Endothelial cell (in vitro differentiated cells): ENCODE data around the gene TOMM40. TPM values are rescaled to one million over a fixed set of nuclear protein-coding genes. Genes with fewer than 3 reads are reported as not detected.
"Not testable (repeated sequence)": the region's sequence is repeated elsewhere in the genome, so short reads cannot be mapped to it uniquely, and the experiment has no call there.

ENCODE experiments used
- DNase-seq: peaks from one replicate; pipeline ENCODE4 v3.0.0; 2021; ENCODE audit warnings: low spot score
- H3K27ac Mint-ChIP-seq: one replicate; pipeline ENCODE4 v1.8.0; 2021; ENCODE audit warnings: mixed read lengths, inconsistent platforms; ENCODE audit not compliant: unreplicated experiment
- H3K27me3 Mint-ChIP-seq: one replicate; pipeline ENCODE4 v1.8.0; 2021; ENCODE audit warnings: mild to moderate bottlenecking, moderate library complexity, mixed read lengths, inconsistent platforms; ENCODE audit not compliant: unreplicated experiment
- H3K36me3 Mint-ChIP-seq: one replicate; pipeline ENCODE4 v1.8.0; 2021; ENCODE audit warnings: mild to moderate bottlenecking, low read depth, mixed read lengths, inconsistent platforms; ENCODE audit not compliant: unreplicated experiment
- H3K4me1 Mint-ChIP-seq: one replicate; pipeline ENCODE4 v1.8.0; 2021; ENCODE audit warnings: mild to moderate bottlenecking, mixed read lengths, inconsistent platforms; ENCODE audit not compliant: unreplicated experiment
- H3K4me3 Mint-ChIP-seq: one replicate; pipeline ENCODE4 v1.8.0; 2021; ENCODE audit warnings: mild to moderate bottlenecking, mixed read lengths, inconsistent platforms; ENCODE audit not compliant: unreplicated experiment
- H3K9me3 Mint-ChIP-seq: one replicate; pipeline ENCODE4 v1.8.0; 2021; ENCODE audit warnings: mixed read lengths, inconsistent platforms; ENCODE audit not compliant: unreplicated experiment
- total RNA-seq: library from RNA; stranded (reverse); fragmentation: NEBNext Ultra II Directional; extraction: Animal tissue kit (Norgen Biotek cat#: 25700); gene quantifications from one replicate; pipeline ENCODE4 v1.2.1, GENCODE V29; 2021; ENCODE audit not compliant: unreplicated experiment
- TF ChIP-seq, protein P1 (sequence below): fragments of 200-600 bp; sonication (generic); IDR thresholded peaks from one replicate; pipeline ENCODE4 v1.5.0; 2021; ENCODE audit warnings: antibody characterized with exemption; ENCODE audit not compliant: unreplicated experiment

Gene TOMM40
- total RNA-seq, 1 donor from 2014 or later = 60.5 TPM

DNA sequence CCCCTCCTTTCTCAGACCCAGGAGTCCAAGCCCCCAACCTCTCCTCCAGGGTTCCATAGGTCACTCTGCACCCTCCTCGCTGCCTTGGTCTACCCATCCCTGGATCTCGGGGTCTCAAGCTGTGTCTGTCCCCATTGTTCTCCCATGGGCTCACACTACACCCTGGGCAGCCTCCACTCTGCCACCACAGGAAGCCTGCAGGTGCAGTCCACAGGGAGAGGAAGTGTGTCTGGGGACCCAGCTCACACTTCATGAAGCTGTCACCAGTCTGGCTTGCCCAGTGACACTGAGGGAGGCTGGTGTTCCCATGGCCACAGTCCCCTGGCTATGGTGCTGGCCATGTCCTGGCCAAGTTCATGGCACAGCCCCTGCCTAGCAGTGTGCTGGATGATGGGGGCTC, 39.6 kb upstream of the TOMM40 start:
- Mint-ChIP-seq H3K4me1 (peaks cover 50% of the 10 kb centered on the region), H3K4me3 (peak overlapping the region; percentile 65), H3K9me3 (no peaks in the 10 kb centered on the region), H3K27me3 (peaks cover 26% of the 10 kb centered on the region), H3K36me3 (peaks cover 37% of the 10 kb centered on the region), H3K27ac (peak overlapping the region; percentile 52)
- TF ChIP-seq, protein P1, sequence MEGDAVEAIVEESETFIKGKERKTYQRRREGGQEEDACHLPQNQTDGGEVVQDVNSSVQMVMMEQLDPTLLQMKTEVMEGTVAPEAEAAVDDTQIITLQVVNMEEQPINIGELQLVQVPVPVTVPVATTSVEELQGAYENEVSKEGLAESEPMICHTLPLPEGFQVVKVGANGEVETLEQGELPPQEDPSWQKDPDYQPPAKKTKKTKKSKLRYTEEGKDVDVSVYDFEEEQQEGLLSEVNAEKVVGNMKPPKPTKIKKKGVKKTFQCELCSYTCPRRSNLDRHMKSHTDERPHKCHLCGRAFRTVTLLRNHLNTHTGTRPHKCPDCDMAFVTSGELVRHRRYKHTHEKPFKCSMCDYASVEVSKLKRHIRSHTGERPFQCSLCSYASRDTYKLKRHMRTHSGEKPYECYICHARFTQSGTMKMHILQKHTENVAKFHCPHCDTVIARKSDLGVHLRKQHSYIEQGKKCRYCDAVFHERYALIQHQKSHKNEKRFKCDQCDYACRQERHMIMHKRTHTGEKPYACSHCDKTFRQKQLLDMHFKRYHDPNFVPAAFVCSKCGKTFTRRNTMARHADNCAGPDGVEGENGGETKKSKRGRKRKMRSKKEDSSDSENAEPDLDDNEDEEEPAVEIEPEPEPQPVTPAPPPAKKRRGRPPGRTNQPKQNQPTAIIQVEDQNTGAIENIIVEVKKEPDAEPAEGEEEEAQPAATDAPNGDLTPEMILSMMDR = no peak
- no peak for DNase-seq

DNA sequence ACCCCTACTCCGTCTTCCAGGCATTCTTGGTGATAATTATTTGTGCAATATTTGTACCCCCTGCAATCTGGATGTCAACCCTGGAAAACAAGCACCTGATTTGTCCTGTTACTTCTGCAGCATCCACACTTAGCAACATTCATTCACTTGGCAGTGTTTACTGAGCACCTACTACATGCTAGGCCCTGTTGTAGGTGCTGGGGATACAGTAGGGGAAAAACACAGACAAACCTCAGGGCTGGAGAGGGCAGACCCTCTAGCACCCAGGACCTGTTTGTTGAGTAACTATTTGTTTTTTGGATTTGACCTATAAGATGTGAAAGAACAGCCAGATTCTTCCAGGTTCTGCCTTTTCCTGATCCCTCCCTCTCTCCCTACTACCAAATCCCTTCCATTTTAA, 35.4 kb upstream of the TOMM40 start:
- TF ChIP-seq, protein P1 = no peak
- Mint-ChIP-seq H3K36me3 (peaks cover 21% of the 10 kb centered on the region), H3K9me3 (no peaks in the 10 kb centered on the region), H3K27ac (peak overlapping the region; percentile 48), H3K4me3 (peak overlapping the region; percentile 73), H3K4me1 (peaks cover 23% of the 10 kb centered on the region), H3K27me3 (no peaks in the 10 kb centered on the region)
- DNase-seq = no peak

DNA sequence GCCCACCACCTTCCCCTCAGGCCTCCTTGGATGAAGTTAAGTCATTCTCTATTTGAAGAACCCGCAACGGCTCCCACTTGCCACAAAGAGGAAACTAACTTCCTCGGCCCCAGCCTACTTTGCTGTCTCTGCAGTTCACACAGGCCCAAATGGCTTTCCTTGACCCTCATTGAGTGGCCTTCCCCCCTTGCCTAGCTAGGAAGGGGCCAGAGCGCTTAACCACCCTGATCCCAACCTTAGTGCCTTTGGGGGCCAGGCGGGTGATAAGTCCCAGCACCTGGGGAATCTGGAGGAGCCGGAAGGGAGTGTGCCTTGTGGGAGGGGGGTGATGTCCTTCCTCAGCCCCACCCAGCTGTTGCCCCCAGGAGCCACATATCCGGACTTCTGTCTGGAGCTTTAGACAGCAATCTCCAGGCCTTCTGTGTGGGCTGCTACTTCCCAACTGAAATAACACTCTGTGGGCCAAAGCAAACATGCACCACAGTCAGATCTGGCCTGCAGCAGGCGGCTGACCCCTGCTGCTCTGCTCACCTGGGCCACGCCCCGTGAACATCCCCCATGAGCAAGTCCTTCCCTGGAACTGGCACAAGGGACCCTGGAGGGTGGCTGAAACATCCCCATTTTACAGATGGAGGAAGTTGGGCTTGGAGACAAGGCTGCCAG, 34.5 kb upstream of the TOMM40 start:
- TF ChIP-seq, protein P1 = no peak
- H3K36me3 Mint-ChIP-seq = peaks cover 28% of the 10 kb centered on the region
- peak overlapping the region; percentile 37 for H3K4me3 Mint-ChIP-seq
- no peak for DNase-seq
- peaks cover 15% of the 10 kb centered on the region for H3K4me1 Mint-ChIP-seq
- no peaks in the 10 kb centered on the region for H3K27me3 Mint-ChIP-seq
- H3K9me3 Mint-ChIP-seq = no peaks in the 10 kb centered on the region
- no peak overlapping the region for H3K27ac Mint-ChIP-seq

DNA sequence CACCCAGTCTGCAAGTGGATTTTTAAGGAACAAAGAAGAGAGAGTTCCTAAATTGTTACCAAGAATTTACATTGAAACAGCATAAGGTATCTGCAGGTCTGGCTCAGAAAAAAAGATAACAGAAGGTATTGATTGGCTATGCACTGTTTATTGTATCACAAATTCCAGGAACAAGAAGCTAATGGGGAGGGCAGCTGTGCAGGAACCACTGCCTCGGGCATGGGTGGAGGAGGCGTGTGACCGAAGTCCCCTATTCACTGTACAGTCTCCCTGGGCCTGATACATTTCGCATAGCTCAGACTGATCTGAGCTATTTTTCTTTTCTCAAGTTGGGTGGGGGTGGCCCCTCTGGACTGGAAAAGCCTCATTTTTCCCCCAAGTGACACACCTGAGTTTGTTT, 33.2 kb upstream of the TOMM40 start:
- Mint-ChIP-seq H3K27me3 (no peaks in the 10 kb centered on the region), H3K36me3 (peaks cover 21% of the 10 kb centered on the region), H3K9me3 (no peaks in the 10 kb centered on the region), H3K4me1 (peaks cover 5% of the 10 kb centered on the region), H3K27ac (peak overlapping the region; percentile 70), H3K4me3 (no peak overlapping the region)
- no peak for DNase-seq
- TF ChIP-seq, protein P1 = no peak

DNA sequence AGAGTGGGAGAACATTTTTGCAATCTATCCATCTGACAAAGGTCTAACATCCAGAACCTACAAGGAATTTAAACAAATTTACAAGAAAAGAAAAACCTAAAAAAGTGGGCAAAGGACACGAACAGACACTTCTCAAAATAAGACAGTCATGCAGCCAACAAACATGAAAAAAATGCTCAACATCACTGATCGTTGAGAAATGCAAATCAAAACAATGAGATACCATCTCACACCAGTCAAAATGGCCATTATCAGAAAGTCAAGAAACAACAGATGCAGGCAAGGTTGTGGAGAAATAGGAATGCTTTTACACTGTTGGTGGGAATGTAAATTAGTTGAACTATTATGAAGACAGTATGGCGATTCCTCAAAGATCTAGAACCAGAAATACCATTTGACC, 29.5 kb upstream of the TOMM40 start:
- H3K27me3 Mint-ChIP-seq, H3K9me3 Mint-ChIP-seq, H3K4me3 Mint-ChIP-seq, H3K27ac Mint-ChIP-seq, DNase-seq: not testable (repeated sequence)
- Mint-ChIP-seq H3K36me3 (peaks cover 27% of the 10 kb centered on the region), H3K4me1 (peaks cover 11% of the 10 kb centered on the region)
